GM08714 (cell line): ENCODE data around the gene FAU.

Experiments
- H3K4me3 ChIP-seq: fragments of 200-500 bp; sonication (Bioruptor generic); 2 replicates; pipeline ENCODE4 v1.5.1; 2014; ENCODE audit warnings: mild to moderate bottlenecking, low read length, inconsistent platforms
- ZNF274 ChIP-seq: IDR thresholded peaks from 2 replicates; pipeline ENCODE4 v1.6.1; 2012; ENCODE audit warnings: mild to moderate bottlenecking, low read depth, low read length

Gene FAU

GRCh38 chr11:65109231-65110198, 12.4 kb downstream of the FAU start:
- no peak overlapping the region for H3K4me3 ChIP-seq
- no peak for TF ChIP-seq ZNF274

- H3K4me3 ChIP-seq: no peak overlapping the region
- TF ChIP-seq ZNF274: no peak
These were observed 13.3 kb downstream of the FAU start for GRCh38 chr11:65108469-65109123.

GRCh38 chr11:65107751-65108468, 14.0 kb downstream of the FAU start:
- no peak overlapping the region for H3K4me3 ChIP-seq
- TF ChIP-seq ZNF274: no peak

- no peak overlapping the region for H3K4me3 ChIP-seq
- no peak for TF ChIP-seq ZNF274
These were observed 14.9 kb downstream of the FAU start for GRCh38 chr11:65107078-65107477.

- no peak overlapping the region for H3K4me3 ChIP-seq
- no peak for TF ChIP-seq ZNF274
These were observed 17.3 kb downstream of the FAU start for GRCh38 chr11:65104628-65105027.

- TF ChIP-seq ZNF274: no peak
- no peak overlapping the region for H3K4me3 ChIP-seq
These were observed 18.5 kb downstream of the FAU start for GRCh38 chr11:65103476-65103875.

- H3K4me3 ChIP-seq: no peak overlapping the region
- no peak for TF ChIP-seq ZNF274
These were observed 19.5 kb downstream of the FAU start for GRCh38 chr11:65102142-65103095.

- H3K4me3 ChIP-seq: no peak overlapping the region
- no peak for TF ChIP-seq ZNF274
These were observed 21.1 kb downstream of the FAU start for GRCh38 chr11:65100674-65101350.

GRCh38 chr11:65096926-65097325, 25.0 kb downstream of the FAU start:
- TF ChIP-seq ZNF274: no peak

GRCh38 chr11:65095974-65096806, 25.7 kb downstream of the FAU start, which contains the start of gene VPS51:
VPS51 (plus strand) TSS chr11:65096214; CDS start chr11:65096251, 37 bp downstream.
- peak within 1 kb of the TSS; percentile 67 for H3K4me3 ChIP-seq
- no peak for TF ChIP-seq ZNF274

More at GRCh38 chr11:65096926-65097325, 25.0 kb downstream of the FAU start:
- peak overlapping the region; percentile 67; the same call in 1 of the 2 replicates for H3K4me3 ChIP-seq

- TF ChIP-seq ZNF274: no peak
- H3K4me3 ChIP-seq: peak overlapping the region; percentile 12; the same call in 1 of the 2 replicates
These were observed 26.5 kb downstream of the FAU start for GRCh38 chr11:65095427-65095826.

GRCh38 chr11:65090628-65091027, 31.3 kb downstream of the FAU start:
- H3K4me3 ChIP-seq: no peak overlapping the region
- TF ChIP-seq ZNF274: no peak
